Measurements from ENCODE around the gene ZNF195.

GRCh38 chr11:3367221-3367620 lies 11.7 kb downstream of the ZNF195 start:
- TF ChIP-seq, protein P1, sequence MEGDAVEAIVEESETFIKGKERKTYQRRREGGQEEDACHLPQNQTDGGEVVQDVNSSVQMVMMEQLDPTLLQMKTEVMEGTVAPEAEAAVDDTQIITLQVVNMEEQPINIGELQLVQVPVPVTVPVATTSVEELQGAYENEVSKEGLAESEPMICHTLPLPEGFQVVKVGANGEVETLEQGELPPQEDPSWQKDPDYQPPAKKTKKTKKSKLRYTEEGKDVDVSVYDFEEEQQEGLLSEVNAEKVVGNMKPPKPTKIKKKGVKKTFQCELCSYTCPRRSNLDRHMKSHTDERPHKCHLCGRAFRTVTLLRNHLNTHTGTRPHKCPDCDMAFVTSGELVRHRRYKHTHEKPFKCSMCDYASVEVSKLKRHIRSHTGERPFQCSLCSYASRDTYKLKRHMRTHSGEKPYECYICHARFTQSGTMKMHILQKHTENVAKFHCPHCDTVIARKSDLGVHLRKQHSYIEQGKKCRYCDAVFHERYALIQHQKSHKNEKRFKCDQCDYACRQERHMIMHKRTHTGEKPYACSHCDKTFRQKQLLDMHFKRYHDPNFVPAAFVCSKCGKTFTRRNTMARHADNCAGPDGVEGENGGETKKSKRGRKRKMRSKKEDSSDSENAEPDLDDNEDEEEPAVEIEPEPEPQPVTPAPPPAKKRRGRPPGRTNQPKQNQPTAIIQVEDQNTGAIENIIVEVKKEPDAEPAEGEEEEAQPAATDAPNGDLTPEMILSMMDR (IDR thresholded peaks at IDR 0.05): no peak
- no peak for TF ChIP-seq POLR2A (IDR thresholded peaks at IDR 0.05)
